ENCODE data around the gene SRRM1.
"Not testable (repeated sequence)": the region's sequence is repeated elsewhere in the genome, so short reads cannot be mapped to it uniquely, and the experiment has no call there.

Gene SRRM1

DNA sequence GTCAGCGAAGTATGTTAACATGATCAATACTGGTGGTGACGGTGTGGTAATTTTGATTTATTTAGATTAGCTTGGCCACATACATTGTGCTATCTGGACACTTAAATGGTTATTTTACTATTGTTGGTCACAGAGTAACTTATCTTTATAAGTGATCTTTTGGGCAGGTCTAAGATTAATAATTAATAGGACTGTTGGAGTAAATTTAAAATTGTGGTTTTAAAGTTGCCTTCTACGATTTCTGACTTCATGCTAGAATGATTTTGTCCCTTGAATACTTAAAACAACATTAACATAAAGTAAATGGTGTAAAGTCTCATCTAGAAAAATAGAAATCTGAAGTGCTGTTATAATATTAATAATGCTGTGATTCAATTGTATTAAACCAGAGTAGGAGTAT, 14.7 kb downstream of the SRRM1 start:
- TF ChIP-seq, protein P1, sequence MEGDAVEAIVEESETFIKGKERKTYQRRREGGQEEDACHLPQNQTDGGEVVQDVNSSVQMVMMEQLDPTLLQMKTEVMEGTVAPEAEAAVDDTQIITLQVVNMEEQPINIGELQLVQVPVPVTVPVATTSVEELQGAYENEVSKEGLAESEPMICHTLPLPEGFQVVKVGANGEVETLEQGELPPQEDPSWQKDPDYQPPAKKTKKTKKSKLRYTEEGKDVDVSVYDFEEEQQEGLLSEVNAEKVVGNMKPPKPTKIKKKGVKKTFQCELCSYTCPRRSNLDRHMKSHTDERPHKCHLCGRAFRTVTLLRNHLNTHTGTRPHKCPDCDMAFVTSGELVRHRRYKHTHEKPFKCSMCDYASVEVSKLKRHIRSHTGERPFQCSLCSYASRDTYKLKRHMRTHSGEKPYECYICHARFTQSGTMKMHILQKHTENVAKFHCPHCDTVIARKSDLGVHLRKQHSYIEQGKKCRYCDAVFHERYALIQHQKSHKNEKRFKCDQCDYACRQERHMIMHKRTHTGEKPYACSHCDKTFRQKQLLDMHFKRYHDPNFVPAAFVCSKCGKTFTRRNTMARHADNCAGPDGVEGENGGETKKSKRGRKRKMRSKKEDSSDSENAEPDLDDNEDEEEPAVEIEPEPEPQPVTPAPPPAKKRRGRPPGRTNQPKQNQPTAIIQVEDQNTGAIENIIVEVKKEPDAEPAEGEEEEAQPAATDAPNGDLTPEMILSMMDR (IDR thresholded peaks at IDR 0.05; ENCODE audit: control insufficient read depth, extremely low read depth, insufficient read depth): no peak
- no peak for DNase-seq (ENCODE audit: low read depth)
- no peak overlapping the region for H3K4me3 ChIP-seq (ENCODE audit: low read depth, low read length)

GRCh38 chr1:24659166-24659904, 16.2 kb downstream of the SRRM1 start:
- DNase-seq (ENCODE audit: low read depth): no peak
- TF ChIP-seq, protein P1 (IDR thresholded peaks at IDR 0.05; ENCODE audit: control insufficient read depth, extremely low read depth, insufficient read depth): no peak
- H3K4me3 ChIP-seq (ENCODE audit: low read depth, low read length): no peak overlapping the region

GRCh38 chr1:24659993-24660665, 17.0 kb downstream of the SRRM1 start:
- no peak overlapping the region for H3K4me3 ChIP-seq (ENCODE audit: low read depth, low read length)
- TF ChIP-seq, protein P1 (IDR thresholded peaks at IDR 0.05; ENCODE audit: control insufficient read depth, extremely low read depth, insufficient read depth): no peak
- no peak for DNase-seq (ENCODE audit: low read depth)

DNA sequence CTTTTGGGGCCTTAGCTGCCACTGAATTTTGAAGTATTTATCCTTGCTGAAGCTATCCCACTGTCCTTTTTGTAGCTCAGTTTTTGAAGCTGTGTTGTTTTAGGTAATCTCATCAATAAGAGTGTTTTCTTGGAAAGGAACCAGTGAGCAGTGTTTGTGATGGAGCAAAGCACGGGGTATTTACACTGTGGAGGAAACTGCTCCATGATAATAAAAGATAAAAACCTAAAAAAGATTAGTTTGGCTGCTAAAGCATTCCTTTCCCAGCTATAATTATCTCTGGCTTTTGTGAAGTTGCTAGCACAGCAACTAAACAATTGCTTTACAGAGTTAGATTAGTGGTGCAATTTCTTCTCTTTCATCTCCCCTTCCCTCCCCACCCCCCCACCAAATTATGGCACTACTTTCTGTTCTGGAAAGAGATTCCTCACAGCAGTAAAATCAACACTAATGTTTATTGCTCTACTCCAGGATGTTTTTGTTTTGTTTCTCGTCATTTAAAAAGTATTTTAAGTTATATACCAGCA, 21.5 kb downstream of the SRRM1 start:
- TF ChIP-seq, protein P1 (IDR thresholded peaks at IDR 0.05; ENCODE audit: control insufficient read depth, extremely low read depth, insufficient read depth): no peak
- H3K4me3 ChIP-seq (ENCODE audit: low read depth, low read length): no peak overlapping the region
- no peak for DNase-seq (ENCODE audit: low read depth)

GRCh38 chr1:24666794-24667193, 23.7 kb downstream of the SRRM1 start:
- no peak overlapping the region for H3K4me3 ChIP-seq (ENCODE audit: low read depth, low read length)
- TF ChIP-seq, protein P1 (IDR thresholded peaks at IDR 0.05; ENCODE audit: control insufficient read depth, extremely low read depth, insufficient read depth): no peak
- DNase-seq (ENCODE audit: low read depth): no peak

- DNase-seq (ENCODE audit: low read depth): not testable (repeated sequence)
Measured at GRCh38 chr1:24671372-24671771, 28.3 kb downstream of the SRRM1 start.

DNA sequence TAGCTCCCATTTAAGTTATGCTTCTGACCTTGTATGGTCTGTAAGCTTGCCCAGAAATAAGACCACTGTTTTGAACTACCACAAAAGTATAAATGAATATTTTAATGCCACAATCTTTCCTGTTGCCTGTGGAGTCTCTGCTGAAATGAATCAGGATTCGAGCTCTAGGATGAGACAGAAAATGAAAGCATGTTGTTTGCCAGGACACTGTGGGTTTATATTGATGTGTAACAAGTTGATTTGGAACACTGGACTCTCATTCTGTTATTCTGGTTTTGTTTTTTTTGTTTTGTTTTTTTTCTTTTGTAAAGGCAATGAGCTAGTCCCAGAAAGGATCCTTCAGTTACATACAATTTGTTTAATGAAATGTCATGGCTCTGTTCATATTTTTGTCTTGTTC, 29.6 kb downstream of the SRRM1 start:
- not testable (repeated sequence) for DNase-seq (ENCODE audit: low read depth); H3K4me3 ChIP-seq (ENCODE audit: low read depth, low read length)

More at GRCh38 chr1:24671372-24671771, 28.3 kb downstream of the SRRM1 start:
- H3K4me3 ChIP-seq (ENCODE audit: low read depth, low read length): not testable (repeated sequence)

DNA sequence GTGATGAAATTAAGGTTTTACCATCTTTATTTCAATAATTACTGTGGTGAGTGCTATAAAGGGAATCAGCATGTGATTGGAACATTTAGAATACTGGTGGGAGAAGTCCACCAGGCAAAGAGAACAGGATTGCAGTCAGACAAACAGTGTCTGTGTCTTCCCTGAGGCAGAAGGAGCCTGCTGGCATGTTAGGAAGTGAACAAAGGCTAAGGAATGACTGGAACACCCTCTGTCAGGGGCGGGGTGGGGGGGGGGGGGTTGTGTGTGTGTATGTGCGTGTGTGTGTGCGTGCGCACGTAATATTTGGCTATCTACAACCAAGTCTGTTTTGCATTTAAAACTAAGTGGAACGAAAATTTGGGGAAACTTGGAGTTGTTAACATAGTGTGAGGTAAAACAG, 30.2 kb downstream of the SRRM1 start:
- TF ChIP-seq, protein P1 (IDR thresholded peaks at IDR 0.05; ENCODE audit: control insufficient read depth, extremely low read depth, insufficient read depth): no peak
- DNase-seq (ENCODE audit: low read depth): no peak
- no peak overlapping the region for H3K4me3 ChIP-seq (ENCODE audit: low read depth, low read length)

- H3K4me3 ChIP-seq (ENCODE audit: low read depth, low read length); DNase-seq (ENCODE audit: low read depth): not testable (repeated sequence)
Measured at GRCh38 chr1:24678421-24678820, 35.3 kb downstream of the SRRM1 start.

All from LNCaP clone FGC (cell line).